Naive thymus-derived CD4-positive, alpha-beta T cell (primary cell): Measurements from ENCODE around the gene TMEM8B. TPM values are rescaled to one million over a fixed set of nuclear protein-coding genes. Genes with fewer than 3 reads are reported as not detected.

ENCODE experiments used
- ATAC-seq: fragments of 150-1000 bp; cut with Tn5 transposase; 2 replicates; pipeline ENCODE4 v1.10.0; 2021; ENCODE audit warnings: mild to moderate bottlenecking, moderate library complexity
- CTCF ChIA-PET: fragments of 350-600 bp; sonication (Branson Sonifier 250); formaldehyde crosslinking; loops from one replicate; lab custom pipeline; 2021; ENCODE audit warnings: antibody characterized with exemption; lab: Charles Lee
- POLR2A ChIA-PET: fragments of 350-600 bp; sonication (Branson Sonifier 250); formaldehyde crosslinking; loops from one replicate; lab custom pipeline; 2021; ENCODE audit warnings: antibody characterized with exemption, inconsistent platforms; lab: Charles Lee
- DNase-seq, 9 donors: peaks; one replicate each; pipeline versions ENCODE4 v3.0.0 to v3.0.0-alpha.2; 2020 to 2022; ENCODE audit warnings: mixed read lengths in 1 of 9
- H3K27ac ChIP-seq: one replicate; pipeline ENCODE4 v1.7.0; 2013; ENCODE audit warnings: mild to moderate bottlenecking, low read depth, low read length, moderate library complexity
- H3K27me3 ChIP-seq, 2 donors: one replicate each; pipeline ENCODE4 v1.7.0; 2013; ENCODE audit warnings: low read length in 2 of 2, mild to moderate bottlenecking in 2 of 2, moderate library complexity in 2 of 2; ENCODE audit not compliant: control insufficient read depth in 2 of 2, insufficient read depth in 2 of 2
- H3K36me3 ChIP-seq, 3 experiments: 1 replicate in 2 of 3; 2 replicates in 1 of 3; pipeline ENCODE4 v1.7.0; 2013; ENCODE audit warnings: low read length in 3 of 3, mild to moderate bottlenecking in 3 of 3, moderate library complexity in 1 of 3; ENCODE audit not compliant: insufficient read depth in 3 of 3, control insufficient read depth in 2 of 3
- H3K4me1 ChIP-seq, 2 donors: one replicate each; pipeline ENCODE4 v1.7.0; 2013; ENCODE audit warnings: low read length in 2 of 2, mild to moderate bottlenecking in 2 of 2, moderate library complexity in 1 of 2; ENCODE audit not compliant: control insufficient read depth in 2 of 2, insufficient read depth in 2 of 2
- H3K4me3 ChIP-seq: 2 replicates; pipeline ENCODE4 v1.7.0; 2013; ENCODE audit warnings: mild to moderate bottlenecking, low read length
- H3K9me3 ChIP-seq, 3 experiments: 1 replicate in 2 of 3; 2 replicates in 1 of 3; pipeline ENCODE4 v1.7.0; 2013; ENCODE audit warnings: low read length in 3 of 3; ENCODE audit not compliant: control insufficient read depth in 2 of 3
- H3K27ac Mint-ChIP-seq, 9 donors: one replicate each; pipeline ENCODE4 v1.8.0; 2020 to 2022; ENCODE audit warnings: mixed read lengths in 9 of 9, mild to moderate bottlenecking in 8 of 9, moderate library complexity in 5 of 9, inconsistent platforms in 2 of 9
- H3K27me3 Mint-ChIP-seq, 5 donors: one replicate each; pipeline ENCODE4 v1.8.0; 2021 to 2022; ENCODE audit warnings: mixed read lengths in 5 of 5, mild to moderate bottlenecking in 1 of 5
- H3K36me3 Mint-ChIP-seq, 5 donors: one replicate each; pipeline ENCODE4 v1.8.0; 2020 to 2022; ENCODE audit warnings: mixed read lengths in 5 of 5, mild to moderate bottlenecking in 3 of 5, inconsistent platforms in 1 of 5
- H3K4me1 Mint-ChIP-seq, 7 donors: one replicate each; pipeline ENCODE4 v1.8.0; 2020 to 2022; ENCODE audit warnings: mixed read lengths in 7 of 7, mild to moderate bottlenecking in 3 of 7, inconsistent platforms in 1 of 7
- H3K4me3 Mint-ChIP-seq, 10 donors: one replicate each; pipeline ENCODE4 v1.8.0; 2020 to 2022; ENCODE audit warnings: mild to moderate bottlenecking in 10 of 10, mixed read lengths in 10 of 10, moderate library complexity in 6 of 10, inconsistent platforms in 2 of 10
- H3K9me3 Mint-ChIP-seq, 11 donors: one replicate each; pipeline ENCODE4 v1.8.0; 2020 to 2022; ENCODE audit warnings: mixed read lengths in 11 of 11, mild to moderate bottlenecking in 4 of 11, inconsistent platforms in 1 of 11, moderate library complexity in 1 of 11
- intact Hi-C, 2 donors: fragments of 100-400 bp; cut with micrococcal nuclease; formaldehyde crosslinking; loops; one replicate each; pipeline ENCODE4 v1.15.1; 2023
- polyA plus RNA-seq, 2 donors: library from polyadenylated mRNA; unstranded; fragments of 300-500 nt; fragmentation: Illumina TruSeq; gene quantifications; one replicate each; pipeline ENCODE4 v1.2.3, GENCODE V29; 2021
- total RNA-seq, 6 experiments: library from RNA in 5 of 6; stranded (reverse) in 5 of 6; gene quantifications; 1 replicate in 5 of 6; 2 replicates in 1 of 6; pipeline ENCODE4 v1.2.3 and lab custom pipeline; 2021 to 2026

The TMEM8B gene
- total and polyA plus RNA-seq, 7 experiments from 2014 or later = 3.0 to 11.6 (median 10.5) TPM

DNA sequence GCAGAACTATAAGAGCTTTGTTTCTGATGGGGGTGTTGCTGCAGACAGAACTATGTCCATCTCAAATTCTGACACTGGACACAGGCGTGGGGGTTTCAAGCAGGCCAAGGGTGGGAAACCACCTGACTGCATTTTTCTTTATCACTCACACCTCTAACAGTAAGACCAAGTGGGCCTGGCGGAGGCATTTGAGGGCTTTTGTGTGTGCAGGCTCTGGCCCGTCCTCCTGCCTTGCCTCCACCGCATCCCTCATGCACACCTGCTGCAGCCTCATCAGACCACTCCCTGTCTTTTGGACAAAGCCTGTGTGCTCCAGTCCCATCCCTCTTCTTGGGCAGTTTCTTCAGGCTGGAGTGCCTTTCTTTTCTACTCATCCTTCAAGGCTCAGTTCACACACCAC is 33.3 kb downstream of the TMEM8B start:
- Histone ChIP-seq H3K9me3 (no peaks in the 10 kb centered on the region), H3K4me1 (no peaks in the 10 kb centered on the region), H3K4me3 (no peak overlapping the region), H3K27ac (no peak overlapping the region), H3K27me3 (no peaks in the 10 kb centered on the region), H3K36me3 (no peaks in the 10 kb centered on the region)
- Mint-ChIP-seq H3K27ac (no peak overlapping the region), H3K36me3 (no peaks in the 10 kb centered on the region), H3K4me1 (peaks cover 0 to 13% (median under 1%) of the 10 kb centered on the region in 7 donors), H3K9me3 (no peaks in the 10 kb centered on the region), H3K4me3 (no peak overlapping the region), H3K27me3 (peaks cover 0 to 25% (median 17%) of the 10 kb centered on the region in 5 donors)
- CTCF ChIA-PET = no interaction called here
- intact Hi-C loops = no loop called here
- POLR2A ChIA-PET = no interaction called here
- DNase-seq (no peak), ATAC-seq (no peak)

DNA sequence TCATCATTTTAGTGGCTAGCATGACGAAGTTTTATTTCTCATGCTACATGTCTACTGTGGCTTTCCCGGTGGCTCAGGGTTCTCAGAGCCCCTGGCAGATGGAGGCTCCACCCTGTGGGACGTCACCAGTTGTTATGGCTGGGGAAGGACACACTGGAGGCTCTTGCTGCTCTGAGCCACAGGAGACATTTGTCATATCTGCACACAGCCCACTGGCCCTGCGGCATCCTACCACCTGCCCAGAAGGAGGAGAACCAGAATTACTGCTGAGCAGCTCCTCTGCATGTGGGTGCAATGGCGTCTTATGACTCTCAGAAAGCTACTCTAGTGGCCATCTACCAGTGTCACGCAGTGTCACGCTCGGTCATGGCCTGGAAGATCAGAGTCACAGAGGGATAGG is 34.6 kb downstream of the TMEM8B start:
- Mint-ChIP-seq H3K36me3 (no peaks in the 10 kb centered on the region), H3K9me3 (no peaks in the 10 kb centered on the region), H3K4me1 (peaks cover 0 to 13% (median 0%) of the 10 kb centered on the region in 7 donors), H3K4me3 (no peak overlapping the region), H3K27ac (no peak overlapping the region), H3K27me3 (peaks cover 6 to 28% (median 17%) of the 10 kb centered on the region in 5 donors)
- no peaks in the 10 kb centered on the region for H3K27me3 ChIP-seq
- H3K4me1 ChIP-seq = no peaks in the 10 kb centered on the region
- intact Hi-C loops = no loop called here
- H3K9me3 ChIP-seq = no peaks in the 10 kb centered on the region
- POLR2A ChIA-PET = no interaction called here
- no peaks in the 10 kb centered on the region for H3K36me3 ChIP-seq
- CTCF ChIA-PET = interaction anchor here (0.7 kb wide), 2 partner anchors 19 to 213 kb away, joined by 3 read pairs; partner anchors contain the start of gene SIT1
- DNase-seq (no peak), ATAC-seq (no peak)
- H3K27ac ChIP-seq = no peak overlapping the region
- no peak overlapping the region for H3K4me3 ChIP-seq

DNA sequence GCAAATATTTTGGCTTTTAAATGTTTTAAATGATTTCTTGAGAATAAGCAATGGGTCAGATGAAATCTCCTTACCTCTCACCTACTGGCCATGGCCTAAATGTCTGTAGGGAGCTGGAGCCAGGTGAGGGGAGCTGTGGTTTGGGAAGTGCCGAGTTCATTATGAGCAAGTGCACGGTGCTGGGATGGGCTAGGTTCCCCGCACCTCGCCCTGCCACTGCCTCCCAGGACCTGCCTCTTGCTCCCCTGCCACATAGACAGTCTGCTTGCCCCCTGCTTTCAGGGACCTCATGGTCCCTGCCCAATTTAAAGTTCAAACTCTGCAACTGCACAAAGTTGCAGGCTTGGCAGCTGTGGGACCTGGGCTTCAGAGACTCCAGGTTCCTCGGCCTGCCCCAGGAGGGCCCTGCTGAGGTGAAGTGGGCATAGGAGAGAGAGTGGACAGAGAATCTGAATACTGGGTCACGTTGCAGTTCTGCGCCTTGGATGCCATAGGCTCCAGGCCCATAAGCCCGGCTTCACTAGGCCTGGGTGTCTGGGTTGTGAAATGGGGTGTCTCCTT is 35.7 kb downstream of the TMEM8B start:
- H3K4me3 Mint-ChIP-seq = no peak overlapping the region
- no peaks in the 10 kb centered on the region for H3K4me1 ChIP-seq
- H3K4me3 ChIP-seq = no peak overlapping the region
- peaks cover 6 to 28% (median 22%) of the 10 kb centered on the region in 5 donors for H3K27me3 Mint-ChIP-seq
- H3K9me3 Mint-ChIP-seq = no peaks in the 10 kb centered on the region
- no peaks in the 10 kb centered on the region for H3K27me3 ChIP-seq
- H3K36me3 ChIP-seq = no peaks in the 10 kb centered on the region
- no peaks in the 10 kb centered on the region for H3K36me3 Mint-ChIP-seq
- ChIA-PET POLR2A (interaction anchor here (0.6 to 1.0 kb wide), 2 partner anchors 20 to 294 kb away, joined by 3 to 5 read pairs; no protein-coding TSS in a partner anchor), CTCF (no interaction called here)
- no peak overlapping the region for H3K27ac ChIP-seq
- intact Hi-C loops = no loop called here
- no peak for DNase-seq
- ATAC-seq = no peak
- H3K9me3 ChIP-seq = no peaks in the 10 kb centered on the region
- no peak overlapping the region for H3K27ac Mint-ChIP-seq
- H3K4me1 Mint-ChIP-seq = peaks cover 0 to 4% (median 0%) of the 10 kb centered on the region in 7 donors

DNA sequence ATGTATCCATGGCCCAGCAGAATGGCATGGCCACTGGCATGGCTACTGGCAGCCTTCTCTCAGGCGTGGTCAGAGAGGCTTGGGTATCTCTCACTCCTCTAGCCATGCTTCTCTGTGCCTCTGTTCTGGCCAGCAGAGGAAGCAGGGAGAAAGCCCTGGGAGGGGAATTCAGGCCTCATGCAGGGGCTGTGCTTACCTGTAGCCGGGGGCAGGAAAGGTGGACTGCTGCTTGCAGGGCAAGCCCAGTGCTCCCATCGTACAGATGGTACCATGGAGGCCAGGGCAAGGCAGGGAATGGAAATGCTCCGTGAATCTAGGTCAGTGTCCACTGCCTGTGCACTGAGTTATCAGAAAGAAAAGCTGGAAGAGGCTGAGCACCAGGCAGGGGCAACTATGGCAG is 38.5 kb downstream of the TMEM8B start:
- POLR2A ChIA-PET = no interaction called here
- intact Hi-C loops = no loop called here
- no peak overlapping the region for H3K27ac ChIP-seq
- no peak overlapping the region for H3K4me3 ChIP-seq
- no peak overlapping the region for H3K27ac Mint-ChIP-seq
- H3K27me3 ChIP-seq = no peaks in the 10 kb centered on the region
- no peak for DNase-seq
- peaks cover under 1 to 20% (median 17%) of the 10 kb centered on the region in 5 donors for H3K27me3 Mint-ChIP-seq
- CTCF ChIA-PET = no interaction called here
- ATAC-seq = no peak
- H3K36me3 ChIP-seq = no peaks in the 10 kb centered on the region
- H3K4me1 Mint-ChIP-seq = peaks cover 0 to 1% (median 0%) of the 10 kb centered on the region in 7 donors
- no peaks in the 10 kb centered on the region for H3K9me3 ChIP-seq
- no peaks in the 10 kb centered on the region for H3K4me1 ChIP-seq
- H3K9me3 Mint-ChIP-seq = no peaks in the 10 kb centered on the region
- no peak overlapping the region for H3K4me3 Mint-ChIP-seq
- no peaks in the 10 kb centered on the region for H3K36me3 Mint-ChIP-seq

DNA sequence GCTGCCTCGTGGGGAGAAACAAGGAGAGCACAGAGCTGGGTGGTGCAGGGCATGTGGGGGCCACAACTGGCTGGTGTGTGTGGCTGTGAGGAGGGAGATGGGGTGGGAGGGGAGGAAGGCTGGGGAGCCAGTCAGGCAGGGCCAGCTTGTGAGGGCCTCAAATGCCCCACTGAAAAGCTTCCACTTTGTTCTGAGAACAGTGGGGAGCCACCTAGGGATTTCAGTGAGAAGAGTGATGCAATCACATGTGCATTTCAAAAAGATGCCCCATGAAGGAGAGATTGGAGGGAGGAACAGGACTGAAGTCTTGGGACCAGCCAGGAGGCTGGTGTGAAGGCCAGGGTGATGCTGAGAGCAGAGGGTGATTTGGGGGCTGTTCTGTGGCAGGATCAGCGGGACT is 39.9 kb downstream of the TMEM8B start:
- H3K4me3 ChIP-seq = no peak overlapping the region
- Mint-ChIP-seq H3K4me1 (peaks cover 0 to 1% (median 0%) of the 10 kb centered on the region in 7 donors), H3K36me3 (no peaks in the 10 kb centered on the region), H3K27me3 (peaks cover 0 to 16% (median 13%) of the 10 kb centered on the region in 5 donors), H3K27ac (no peak overlapping the region), H3K4me3 (no peak overlapping the region), H3K9me3 (no peaks in the 10 kb centered on the region)
- intact Hi-C loops = no loop called here
- POLR2A ChIA-PET = no interaction called here
- ATAC-seq (no peak), DNase-seq (no peak)
- no peak overlapping the region for H3K27ac ChIP-seq
- no peaks in the 10 kb centered on the region for H3K36me3 ChIP-seq
- CTCF ChIA-PET = interaction anchor here (0.8 to 1.2 kb wide), 2 partner anchors 10 to 14 kb away, joined by 3 read pairs; no protein-coding TSS in a partner anchor
- no peaks in the 10 kb centered on the region for H3K4me1 ChIP-seq
- H3K9me3 ChIP-seq = no peaks in the 10 kb centered on the region
- H3K27me3 ChIP-seq = no peaks in the 10 kb centered on the region

DNA sequence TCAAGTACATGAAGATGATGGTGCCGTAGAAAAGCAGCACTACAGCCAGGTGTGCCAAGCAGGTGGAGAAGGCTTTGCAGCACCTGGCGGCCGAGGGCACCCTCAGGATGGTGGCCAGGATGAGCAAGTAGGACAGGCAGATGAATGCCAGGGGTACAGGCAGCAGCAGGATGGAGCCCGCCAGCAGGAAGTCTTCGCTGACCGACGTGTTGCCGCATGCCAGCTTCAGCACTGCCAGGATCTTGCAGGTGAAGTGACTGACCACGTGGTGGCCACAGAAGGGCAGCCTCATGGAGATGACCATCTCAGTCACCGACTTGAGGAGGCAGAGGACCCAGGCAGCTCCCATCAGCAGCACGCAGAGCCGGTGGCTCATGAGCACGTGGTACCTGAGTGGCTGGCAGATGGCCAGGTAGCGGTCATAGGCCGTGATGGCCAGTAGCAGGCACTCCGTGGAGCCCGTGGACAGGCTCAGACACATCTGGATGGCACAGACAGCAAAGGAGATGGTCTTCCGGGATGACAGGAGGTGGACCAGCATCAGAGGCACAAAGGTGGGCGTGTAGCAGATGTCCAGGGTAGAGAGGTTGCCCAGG is 40.7 kb downstream of the TMEM8B start:
- H3K4me3 ChIP-seq = no peak overlapping the region
- H3K27me3 Mint-ChIP-seq = peaks cover 1 to 16% (median 8%) of the 10 kb centered on the region in 5 donors
- H3K27ac ChIP-seq = no peak overlapping the region
- no peaks in the 10 kb centered on the region for H3K4me1 ChIP-seq
- intact Hi-C loops = no loop called here
- peaks cover 0 to 1% (median 0%) of the 10 kb centered on the region in 7 donors for H3K4me1 Mint-ChIP-seq
- H3K4me3 Mint-ChIP-seq = no peak overlapping the region
- DNase-seq (no peak), ATAC-seq (no peak)
- H3K36me3 ChIP-seq = no peaks in the 10 kb centered on the region
- H3K27me3 ChIP-seq = no peaks in the 10 kb centered on the region
- H3K27ac Mint-ChIP-seq = no peak overlapping the region
- no peaks in the 10 kb centered on the region for H3K36me3 Mint-ChIP-seq
- no peaks in the 10 kb centered on the region for H3K9me3 Mint-ChIP-seq
- ChIA-PET CTCF (interaction anchor here (1.2 kb wide), 1 partner anchor 9 kb away, joined by 3 read pairs; no protein-coding TSS in a partner anchor), POLR2A (interaction anchor here (0.5 kb wide), 1 partner anchor 173 kb away, joined by 3 read pairs; no protein-coding TSS in a partner anchor)
- H3K9me3 ChIP-seq = no peaks in the 10 kb centered on the region
